Activated CD8-positive, alpha-beta memory T cell treated with anti-CD3 and anti-CD28 coated beads, Interleukin-2, amount 10 ng/mL, durations not matched to agents 7 days and 5 days (primary cell): ENCODE measurements around the gene BCL2L12. TPM values are rescaled to one million over a fixed set of nuclear protein-coding genes. Genes with fewer than 3 reads are reported as not detected.

Source experiments
- microRNA-seq: library from miRNA; unstranded; fragments of <30 nt; microRNA quantifications from one replicate; pipeline ENCODE4 v1.2.0, GENCODE V29; 2022
- total RNA-seq, 2 experiments: library from RNA; stranded (reverse); gene quantifications; one replicate each; pipeline ENCODE4 v1.2.3, GENCODE V29; 2021

The BCL2L12 gene
- total RNA-seq, 2 experiments from 2014 or later = 90.6 to 94.5 TPM

Small RNAs within 50 kb of the gene (microRNA-seq; reads per million reads assigned to microRNA genes)
- not detected for gene MIR5088

Other genes with a start within 250 kb of the BCL2L12 start
- gene PTH2, start 242.5 kb upstream of the BCL2L12 start, total RNA-seq = not detected
- not detected for gene GFY, start 240.5 kb upstream of the BCL2L12 start, total RNA-seq
- under 1 TPM; 0.19 to 0.55 TPM for gene SLC17A7, start 224.4 kb upstream of the BCL2L12 start, total RNA-seq
- gene PIH1D1, start 214.1 kb upstream of the BCL2L12 start, total RNA-seq = 100 to 1,000 TPM; 148 to 158 TPM
- gene ALDH16A1, start 212.7 kb upstream of the BCL2L12 start, total RNA-seq = 10 to 100 TPM; 37.2 to 45.2 TPM
- 100 to 1,000 TPM; 112 to 151 TPM for gene FLT3LG, start 191.7 kb upstream of the BCL2L12 start, total RNA-seq
- 1,000 to 10,000 TPM; 2,143 to 2,523 TPM for gene RPL13A, start 178.3 kb upstream of the BCL2L12 start, total RNA-seq
- 1,000 to 10,000 TPM; 1,876 to 2,018 TPM for gene RPS11, start 169.5 kb upstream of the BCL2L12 start, total RNA-seq
- gene FCGRT, start 153.3 kb upstream of the BCL2L12 start, total RNA-seq = 1 to 10 TPM; 2.1 to 7.9 TPM
- under 1 TPM; 0.19 to 0.53 TPM for gene RCN3, start 137.9 kb upstream of the BCL2L12 start, total RNA-seq
- 10 to 100 TPM; 77.3 to 96.1 TPM for gene NOSIP, start 85.4 kb upstream of the BCL2L12 start, total RNA-seq
- 1 to 10 TPM in 1 of 2 experiments, under 1 TPM in 1; 0.49 to 2.4 TPM for gene PRRG2, start 84.6 kb upstream of the BCL2L12 start, total RNA-seq
- gene PRR12, start 74.8 kb upstream of the BCL2L12 start, total RNA-seq = 10 to 100 TPM; 34.8 to 46.5 TPM
- gene RRAS, start 25.8 kb upstream of the BCL2L12 start, total RNA-seq = 1 to 10 TPM; 6.6 to 9.6 TPM
- 10 to 100 TPM; 78.8 to 79.3 TPM for gene SCAF1, start 23.7 kb upstream of the BCL2L12 start, total RNA-seq
- 100 to 1,000 TPM; 159 to 170 TPM for gene IRF3, start 76 bp upstream of the BCL2L12 start, total RNA-seq
- gene PRMT1, start 11.3 kb downstream of the BCL2L12 start, total RNA-seq = 100 to 1,000 TPM; 145 to 257 TPM
- 1 to 10 TPM; 2.7 to 3.5 TPM for gene ADM5, start 23.7 kb downstream of the BCL2L12 start, total RNA-seq
- gene CPT1C, start 25.2 kb downstream of the BCL2L12 start, total RNA-seq = 1 to 10 TPM; 1.6 TPM
- gene TSKS, start 97.4 kb downstream of the BCL2L12 start, total RNA-seq = 1 to 10 TPM in 1 of 2 experiments, under 1 TPM in 1; 0.47 to 1.3 TPM
- 100 to 1,000 TPM in 1 of 2 experiments, 10 to 100 TPM in 1; 85.3 to 102 TPM for gene AP2A1, start 101.1 kb downstream of the BCL2L12 start, total RNA-seq
- gene FUZ, start 147.4 kb downstream of the BCL2L12 start, total RNA-seq = 10 to 100 TPM; 20.1 to 23.0 TPM
- gene MED25, start 152.4 kb downstream of the BCL2L12 start, total RNA-seq = 10 to 100 TPM; 57.5 to 70.5 TPM
- 10 to 100 TPM; 78.2 to 79.4 TPM for gene PTOV1, start 185.2 kb downstream of the BCL2L12 start, total RNA-seq
- 100 to 1,000 TPM; 130 to 133 TPM for gene PNKP, start 201.6 kb downstream of the BCL2L12 start, total RNA-seq
- gene AKT1S1, start 211.4 kb downstream of the BCL2L12 start, total RNA-seq = 10 to 100 TPM; 13.4 to 21.2 TPM
- 10 to 100 TPM; 26.2 to 39.3 TPM for gene TBC1D17, start 211.8 kb downstream of the BCL2L12 start, total RNA-seq
- gene IL4I1, start 231.0 kb downstream of the BCL2L12 start, total RNA-seq = 10 to 100 TPM in 1 of 2 experiments, 1 to 10 TPM in 1; 1.7 to 12.3 TPM